Small intestine (tissue), 7 donors: ENCODE results near the gene PITHD1. TPM values are rescaled to one million over a fixed set of nuclear protein-coding genes. Genes with fewer than 3 reads are reported as not detected.
A peak's percentile ranks its signal among the peaks of the same experiment; 100 is the strongest.
"Not testable (repeated sequence)": the region's sequence is repeated elsewhere in the genome, so short reads cannot be mapped to it uniquely, and the experiment has no call there.

Experiments used
- DNase-seq, 2 donors: peaks; one replicate each; pipeline versions ENCODE4 v3.0.0 to v3.0.0-alpha.2; 2013
- FAIRE-seq: peaks from 2 replicates; lab custom pipeline; 2012; peaks lifted over from hg19 to GRCh38; lab: Jason Lieb, UNC
- H3K27ac ChIP-seq, 3 donors: one replicate each; pipeline ENCODE4 v1.5.1; 2013; ENCODE audit warnings: low read length in 2 of 3, mild to moderate bottlenecking in 2 of 3, control low read depth in 1 of 3, inconsistent platforms in 1 of 3, low read depth in 1 of 3, moderate library complexity in 1 of 3
- H3K27me3 ChIP-seq, 3 donors: one replicate each; pipeline ENCODE4 v1.6.1; 2013; ENCODE audit warnings: low read length in 3 of 3, inconsistent platforms in 1 of 3; ENCODE audit not compliant: control insufficient read depth in 3 of 3, insufficient read depth in 3 of 3
- H3K36me3 ChIP-seq, 3 donors: one replicate each; pipeline ENCODE4 v1.6.1; 2013; ENCODE audit warnings: low read length in 3 of 3, inconsistent platforms in 1 of 3, low read depth in 1 of 3, mild to moderate bottlenecking in 1 of 3, moderate library complexity in 1 of 3; ENCODE audit not compliant: control insufficient read depth in 3 of 3, insufficient read depth in 2 of 3
- H3K4me1 ChIP-seq, 3 donors: one replicate each; pipeline ENCODE4 v1.6.1; 2013; ENCODE audit warnings: low read length in 2 of 3, inconsistent platforms in 1 of 3, low read depth in 1 of 3, mild to moderate bottlenecking in 1 of 3, moderate library complexity in 1 of 3; ENCODE audit not compliant: control insufficient read depth in 3 of 3, insufficient read depth in 2 of 3
- H3K4me3 ChIP-seq, 3 donors: one replicate each; pipeline ENCODE4 v1.5.1; 2013; ENCODE audit warnings: low read length in 3 of 3, control low read depth in 1 of 3, inconsistent platforms in 1 of 3, low read depth in 1 of 3, mild to moderate bottlenecking in 1 of 3, moderate library complexity in 1 of 3
- H3K9me3 ChIP-seq, 2 donors: one replicate each; pipeline ENCODE4 v1.6.1; 2013; ENCODE audit warnings: low read depth in 1 of 2, low read length in 1 of 2; ENCODE audit not compliant: control insufficient read depth in 2 of 2, insufficient read depth in 1 of 2
- WGBS, 3 donors: extraction: QIAGEN DNeasy Blood & Tissue Kit; methylation state at CpG; one replicate each; pipeline ENCODE4 v1.1.7; 2013; 5-methylcytosine and 5-hydroxymethylcytosine counted together
- polyA plus RNA-seq, 4 donors: library from polyadenylated mRNA; stranded (reverse) in 3 of 4; unstranded in 1 of 4; fragments of 200-250 nt in 3 of 4; fragments of 120-200 nt in 1 of 4; gene quantifications; one replicate each; pipeline versions ENCODE4 v1.2.1 to v1.2.3, GENCODE V29; 2013
- donor health status: healthy with polysubstance abuse.
- donor health status: control.
- donor health status: control.
- donor health status: Bipolar disorder and iron deficiency.
- donor health status: healthy.

The PITHD1 gene
- polyA plus RNA-seq, 4 donors = 32.4 to 60.1 (median 48.4) TPM

GRCh38 chr1:23793018-23793781 is 15.0 kb downstream of the PITHD1 start:
- FAIRE-seq (no peak), DNase-seq (peak; percentile 72 to 89)
- H3K27ac ChIP-seq = peak overlapping the region in 1 of 3 donors; percentile 56
- no peak overlapping the region for H3K4me3 ChIP-seq
- WGBS, 3 donors = 45 to 62% (median 54%) methylated on average over 16 of the region's 16 CpGs
- no peaks in the 10 kb centered on the region for H3K9me3 ChIP-seq
- H3K27me3 ChIP-seq = no peaks in the 10 kb centered on the region
- H3K36me3 ChIP-seq = peaks cover 8 to 67% (median 9%) of the 10 kb centered on the region in 3 donors
- peaks cover 4 to 48% (median 4%) of the 10 kb centered on the region in 3 donors for H3K4me1 ChIP-seq

GRCh38 chr1:23793861-23794731 is 15.9 kb downstream of the PITHD1 start:
- Histone ChIP-seq H3K36me3 (peaks cover 8 to 70% (median 9%) of the 10 kb centered on the region in 3 donors), H3K9me3 (no peaks in the 10 kb centered on the region), H3K27me3 (no peaks in the 10 kb centered on the region), H3K27ac (peak overlapping the region in 1 of 3 donors; percentile 56), H3K4me1 (peaks cover 4 to 55% (median 4%) of the 10 kb centered on the region in 3 donors), H3K4me3 (no peak overlapping the region)
- DNase-seq (no peak), FAIRE-seq (no peak)
- 54 to 72% (median 72%) methylated on average over 18 to 21 of the region's 21 CpGs for WGBS, 3 donors

- H3K27ac ChIP-seq, H3K27me3 ChIP-seq, FAIRE-seq, H3K4me3 ChIP-seq, DNase-seq, H3K9me3 ChIP-seq: not testable (repeated sequence)
- Histone ChIP-seq H3K36me3 (peaks cover 8 to 73% (median 9%) of the 10 kb centered on the region in 3 donors), H3K4me1 (peaks cover 4 to 57% (median 4%) of the 10 kb centered on the region in 3 donors)
- 72 to 82% (median 77%) methylated on average over 8 to 9 of the region's 9 CpGs for WGBS, 3 donors
Measured at GRCh38 chr1:23794732-23795182, 16.5 kb downstream of the PITHD1 start.

GRCh38 chr1:23795676-23796465 is 17.7 kb downstream of the PITHD1 start:
- FAIRE-seq = no peak
- peaks cover 8 to 73% (median 9%) of the 10 kb centered on the region in 3 donors for H3K36me3 ChIP-seq
- no peak overlapping the region for H3K27ac ChIP-seq
- WGBS, 3 donors = 72 to 86% (median 81%) methylated on average over 16 of the region's 16 CpGs
- no peaks in the 10 kb centered on the region for H3K9me3 ChIP-seq
- DNase-seq = no peak
- H3K4me1 ChIP-seq = peaks cover 0 to 52% (median 0%) of the 10 kb centered on the region in 3 donors
- H3K27me3 ChIP-seq = no peaks in the 10 kb centered on the region
- H3K4me3 ChIP-seq = no peak overlapping the region

- Histone ChIP-seq H3K36me3 (peaks cover 8 to 73% (median 9%) of the 10 kb centered on the region in 3 donors), H3K4me3 (no peak overlapping the region), H3K27ac (peak overlapping the region in 1 of 3 donors; percentile 9), H3K27me3 (no peaks in the 10 kb centered on the region), H3K9me3 (no peaks in the 10 kb centered on the region), H3K4me1 (peaks cover 0 to 55% (median 0%) of the 10 kb centered on the region in 3 donors)
- WGBS, 3 donors = 39 to 60% (median 46%) methylated on average over 17 of the region's 17 CpGs
- FAIRE-seq = no peak
- DNase-seq = peak; percentile 34 to 51
Measured at GRCh38 chr1:23796466-23797271, 18.5 kb downstream of the PITHD1 start.

- Histone ChIP-seq H3K9me3 (no peaks in the 10 kb centered on the region), H3K4me1 (peaks cover 0 to 54% (median 0%) of the 10 kb centered on the region in 3 donors), H3K36me3 (peaks cover 8 to 77% (median 9%) of the 10 kb centered on the region in 3 donors), H3K4me3 (peak overlapping the region in 1 of 3 donors; percentile 71), H3K27ac (peak overlapping the region in 2 of 3 donors; percentile 17 to 25), H3K27me3 (no peaks in the 10 kb centered on the region)
- 72 to 86% (median 80%) methylated on average over 19 to 20 of the region's 20 CpGs for WGBS, 3 donors
- DNase-seq (no peak), FAIRE-seq (no peak)
Measured at GRCh38 chr1:23797478-23798448, 19.5 kb downstream of the PITHD1 start.
